Endothelial cell of umbilical vein (primary cell): ENCODE data around the gene TUBA4A. TPM values are rescaled to one million over a fixed set of nuclear protein-coding genes. Genes with fewer than 3 reads are reported as not detected.

Source experiments
- BruUV-seq: library from RNA; stranded (reverse); fragments of 400-500 nt; replicated peaks from 2 replicates; lab custom pipeline; 2021; lab: Mats Ljungman, UMichigan
- CTCF ChIA-PET: fragments of 300-600, 350-600 bp; sonication (Branson Sonifier 250); formaldehyde crosslinking; loops from one replicate; lab custom pipeline; 2021; ENCODE audit warnings: antibody characterized with exemption, inconsistent platforms; lab: Charles Lee
- POLR2A ChIA-PET: fragments of 300-600, 350-600 bp; sonication (Branson Sonifier 250); formaldehyde crosslinking; loops from one replicate; lab custom pipeline; 2021; ENCODE audit warnings: antibody characterized with exemption, inconsistent platforms; lab: Charles Lee
- DNase-seq: peaks from one replicate; pipeline ENCODE4 v3.0.0-alpha.2; 2011; ENCODE audit warnings: low read depth, low spot score
- FAIRE-seq: peaks from 2 replicates; lab custom pipeline; 2011; peaks lifted over from hg19 to GRCh38; lab: Jason Lieb, UNC
- H2AFZ ChIP-seq: 2 replicates; pipeline ENCODE4 v1.6.0; 2012; ENCODE audit warnings: low read depth, low read length, control low read depth, inconsistent platforms
- H3K27ac ChIP-seq: 2 replicates; pipeline ENCODE4 v1.5.1; 2011; ENCODE audit warnings: low read depth, mild to moderate bottlenecking, control low read depth, low read length, moderate library complexity; ENCODE audit not compliant: insufficient read depth
- H3K27me3 ChIP-seq, 2 experiments: 2 replicates each; pipeline versions ENCODE4 v1.6.0 to v1.6.1; 2011; ENCODE audit warnings: low read length in 2 of 2, mixed read lengths in 1 of 2; ENCODE audit not compliant: control insufficient read depth in 2 of 2, insufficient read depth in 2 of 2
- H3K36me3 ChIP-seq, 2 experiments: 2 replicates in 1 of 2; 3 replicates in 1 of 2; pipeline ENCODE4 v1.5.1; 2011; ENCODE audit warnings: low read length in 2 of 2, mild to moderate bottlenecking in 1 of 2, moderate library complexity in 1 of 2; ENCODE audit not compliant: control insufficient read depth in 2 of 2, insufficient read depth in 2 of 2; ENCODE audit errors: extremely low read depth in 1 of 2
- H3K4me1 ChIP-seq: 3 replicates; pipeline ENCODE4 v1.5.1; 2011; ENCODE audit warnings: mild to moderate bottlenecking, low read length; ENCODE audit not compliant: control insufficient read depth, insufficient read depth; ENCODE audit errors: extremely low read depth
- H3K4me2 ChIP-seq: 2 replicates; pipeline ENCODE4 v1.6.1; 2011; ENCODE audit warnings: low read length, control low read depth, mixed read lengths; ENCODE audit not compliant: insufficient read depth
- H3K4me3 ChIP-seq, 3 experiments: fragments of 200-600 bp in 1 of 3; sonication (generic), shearing (Covaris generic) in 1 of 3; replicated peaks in 1 of 3; 2 replicates each; pipeline ENCODE4 v1.5.1; 2011 to 2016; ENCODE audit warnings: control low read depth in 3 of 3, low read length in 3 of 3, mild to moderate bottlenecking in 2 of 3, inconsistent platforms in 1 of 3, low read depth in 1 of 3, moderate library complexity in 1 of 3; ENCODE audit not compliant: insufficient read depth in 1 of 3
- H3K79me2 ChIP-seq: 2 replicates; pipeline ENCODE4 v1.6.0; 2012; ENCODE audit warnings: low read length, inconsistent platforms; ENCODE audit not compliant: control insufficient read depth, insufficient read depth
- H3K9ac ChIP-seq: replicated peaks from 2 replicates; pipeline ENCODE3; 2011; ENCODE audit warnings: low read length, control low read depth; ENCODE audit not compliant: insufficient read depth; ENCODE audit errors: extremely low read depth
- H3K9me1 ChIP-seq: replicated peaks from 3 replicates; pipeline ENCODE4 v1.6.0; 2011; ENCODE audit warnings: mild to moderate bottlenecking, low read length; ENCODE audit not compliant: control insufficient read depth, insufficient read depth; ENCODE audit errors: extremely low read depth
- H3K9me3 ChIP-seq: replicated peaks from 2 replicates; pipeline ENCODE4 v1.5.1; 2012; ENCODE audit warnings: low read length, inconsistent platforms; ENCODE audit not compliant: control insufficient read depth, insufficient read depth
- H4K20me1 ChIP-seq: replicated peaks from 2 replicates; pipeline ENCODE3; 2011; ENCODE audit warnings: mild to moderate bottlenecking, low read length; ENCODE audit not compliant: control insufficient read depth, insufficient read depth; ENCODE audit errors: extremely low read depth
- CTCF ChIP-seq, 2 donors: IDR thresholded peaks; 1 replicate in 1 of 2; 2 replicates in 1 of 2; pipeline ENCODE4 v1.5.1; 2011; ENCODE audit warnings: low read length in 2 of 2, mild to moderate bottlenecking in 2 of 2, moderate library complexity in 2 of 2, control low read depth in 1 of 2, inconsistent platforms in 1 of 2, low read depth in 1 of 2; ENCODE audit not compliant: insufficient read depth in 1 of 2; ENCODE audit errors: extremely low read depth in 1 of 2
- EZH2 ChIP-seq: IDR thresholded peaks from 2 replicates; pipeline ENCODE4 v1.6.1; 2012; ENCODE audit warnings: borderline replicate concordance, low read depth, mild to moderate bottlenecking, moderate library complexity, low read length, inconsistent platforms; ENCODE audit not compliant: severe bottlenecking
- FOS ChIP-seq: IDR thresholded peaks from 2 replicates; pipeline ENCODE4 v1.6.1; 2011; ENCODE audit warnings: mild to moderate bottlenecking, low read length, moderate library complexity, borderline replicate concordance; ENCODE audit not compliant: insufficient read depth
- GATA2 ChIP-seq: IDR thresholded peaks from 2 replicates; pipeline ENCODE4 v1.7.0; 2011; ENCODE audit warnings: low read depth, mild to moderate bottlenecking, moderate library complexity, mixed read lengths, low read length; ENCODE audit not compliant: insufficient read length, insufficient read depth
- JUN ChIP-seq: IDR thresholded peaks from 2 replicates; pipeline ENCODE4 v1.6.1; 2011; ENCODE audit warnings: borderline replicate concordance, low read depth; ENCODE audit not compliant: insufficient read length, insufficient read depth
- MYC ChIP-seq: IDR thresholded peaks from one replicate; pipeline ENCODE4 v1.6.1; 2011; ENCODE audit warnings: mild to moderate bottlenecking, low read depth, low read length
- POLR2A ChIP-seq: IDR thresholded peaks from 2 replicates; pipeline ENCODE4 v1.6.1; 2012; ENCODE audit warnings: low read depth, mild to moderate bottlenecking, control low read depth, low read length
- POLR2AphosphoS5 ChIP-seq: IDR thresholded peaks from 2 replicates; pipeline ENCODE4 v1.6.1; 2012; ENCODE audit warnings: low read depth, mild to moderate bottlenecking, control low read depth, low read length, moderate library complexity; ENCODE audit not compliant: insufficient read depth
- dilution Hi-C: fragments of 300-500 bp; cut with MboI; formaldehyde crosslinking; loops from one replicate; pipeline ENCODE4 v1.15.0; 2019; ENCODE audit warnings: low sequenced_read_pairs; ENCODE audit not compliant: extremely low pct_ligation_motif_present
- intact Hi-C: fragments of 100-400 bp; cut with micrococcal nuclease; formaldehyde crosslinking; loops from one replicate; pipeline ENCODE4 v1.10.0; 2022
- polyA plus RNA-seq, 4 experiments: library from polyadenylated mRNA; depleted of rRNA in 3 of 4; stranded (reverse) in 3 of 4; unstranded in 1 of 4; fragments of >200 nt; gene quantifications; 2 replicates each; pipeline versions ENCODE4 v1.2.1 to v1.2.3, GENCODE V29; 2011 to 2012; ENCODE audit warnings: missing spikeins in 1 of 4
- total RNA-seq: library from RNA; stranded (reverse); gene quantifications from 2 replicates; pipeline ENCODE4 v1.2.3, GENCODE V29; 2021
- TF ChIP-seq, protein P1 (sequence below): IDR thresholded peaks from 2 replicates; pipeline ENCODE4 v1.6.1; 2011; ENCODE audit not compliant: insufficient read depth, insufficient read length

TUBA4A gene
- total and polyA plus RNA-seq, 2 donors (not counting 3 experiments of a cell fraction or from before 2014, with no cell fraction given) = 16.5 to 24.8 TPM

- H4K20me1 ChIP-seq = no peaks in the 10 kb centered on the region
- no TSS peak for BruUV-seq
- H3K79me2 ChIP-seq = no peaks in the 10 kb centered on the region
- TF ChIP-seq CTCF (IDR thresholded peaks at IDR 0.05; ENCODE audit: extremely low read depth in 1 of 2, insufficient read depth in 1 of 2, low read depth in 1 of 2, low read length in 2 of 2) (no peak), GATA2 (no peak), FOS (no peak), MYC (no peak), EZH2 (no peak), POLR2AphosphoS5 (no peak), POLR2A (no peak), JUN (no peak)
- TF ChIP-seq, protein P1, sequence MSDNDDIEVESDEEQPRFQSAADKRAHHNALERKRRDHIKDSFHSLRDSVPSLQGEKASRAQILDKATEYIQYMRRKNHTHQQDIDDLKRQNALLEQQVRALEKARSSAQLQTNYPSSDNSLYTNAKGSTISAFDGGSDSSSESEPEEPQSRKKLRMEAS = no peak
- no peak overlapping the region for H3K4me3 ChIP-seq
- DNase-seq (no peak), FAIRE-seq (no peak)
- H3K4me1 ChIP-seq = peaks cover 4% of the 10 kb centered on the region
- H3K9ac ChIP-seq = no peak overlapping the region
- peaks cover 0 to 1% of the 10 kb centered on the region in 2 experiments for H3K27me3 ChIP-seq
- no peaks in the 10 kb centered on the region for H3K9me3 ChIP-seq
- H3K4me2 ChIP-seq = no peak overlapping the region
- dilution Hi-C loops = no loop called here
- intact Hi-C loops = no loop called here
- no peaks in the 10 kb centered on the region for H3K36me3 ChIP-seq
- H3K27ac ChIP-seq = no peak overlapping the region
- ChIA-PET CTCF (interaction anchor here (11.2 kb wide), 1 partner anchor 9 kb away, joined by 253 read pairs; the partner anchor contains the start of gene DNAJB2), POLR2A (no interaction called here)
- no peaks in the 10 kb centered on the region for H3K9me1 ChIP-seq
- no peak overlapping the region for H2AFZ ChIP-seq
Measured at GRCh38 chr2:219290381-219291171, 36.9 kb upstream of the TUBA4A start.
